ENCODE data around the gene NOP58.
"Not testable (repeated sequence)": the region's sequence is repeated elsewhere in the genome, so short reads cannot be mapped to it uniquely, and the experiment has no call there.

Gene NOP58, protein sequence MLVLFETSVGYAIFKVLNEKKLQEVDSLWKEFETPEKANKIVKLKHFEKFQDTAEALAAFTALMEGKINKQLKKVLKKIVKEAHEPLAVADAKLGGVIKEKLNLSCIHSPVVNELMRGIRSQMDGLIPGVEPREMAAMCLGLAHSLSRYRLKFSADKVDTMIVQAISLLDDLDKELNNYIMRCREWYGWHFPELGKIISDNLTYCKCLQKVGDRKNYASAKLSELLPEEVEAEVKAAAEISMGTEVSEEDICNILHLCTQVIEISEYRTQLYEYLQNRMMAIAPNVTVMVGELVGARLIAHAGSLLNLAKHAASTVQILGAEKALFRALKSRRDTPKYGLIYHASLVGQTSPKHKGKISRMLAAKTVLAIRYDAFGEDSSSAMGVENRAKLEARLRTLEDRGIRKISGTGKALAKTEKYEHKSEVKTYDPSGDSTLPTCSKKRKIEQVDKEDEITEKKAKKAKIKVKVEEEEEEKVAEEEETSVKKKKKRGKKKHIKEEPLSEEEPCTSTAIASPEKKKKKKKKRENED

DNA sequence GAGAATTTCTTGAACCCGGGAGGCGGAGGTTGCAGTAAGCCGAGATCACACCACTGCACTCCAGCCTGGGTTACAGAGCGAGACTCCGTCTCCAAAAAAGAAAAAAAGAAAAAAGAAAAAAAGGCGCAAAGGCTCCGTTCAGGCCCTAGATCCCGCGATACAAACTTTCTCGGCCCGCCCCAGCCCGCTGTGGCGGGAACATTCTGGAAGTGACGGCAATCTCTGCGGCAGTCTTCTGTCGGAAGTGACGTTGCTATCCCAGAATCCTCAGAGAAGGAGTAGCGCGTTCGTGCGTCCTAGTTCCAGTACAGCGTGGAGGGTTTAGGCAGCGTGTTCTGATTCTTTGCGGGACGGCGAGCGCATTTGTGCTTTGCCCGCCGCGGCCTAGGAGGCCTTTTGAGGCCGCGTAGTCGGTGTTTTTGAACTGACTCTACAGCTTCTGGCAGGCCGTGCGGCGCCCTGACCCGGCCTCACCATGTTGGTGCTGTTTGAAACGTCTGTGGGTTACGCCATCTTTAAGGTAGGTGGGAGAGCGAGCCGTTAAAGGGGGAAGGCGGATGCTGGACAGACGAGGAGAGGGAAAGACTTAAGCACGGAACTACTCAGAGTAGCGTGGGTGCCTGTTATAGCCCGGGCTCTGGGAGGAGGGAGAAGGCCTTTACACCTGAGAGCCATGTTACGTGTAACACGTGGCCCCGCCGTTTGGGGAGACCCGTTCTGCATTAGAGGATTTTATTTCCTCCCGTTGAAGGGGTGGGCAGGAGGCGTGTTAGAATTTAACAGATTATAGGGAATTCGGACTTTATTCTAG is at the start of gene NOP58:
NOP58 (plus strand) TSS at position 297 of the 811 bp plus-strand sequence; CDS start at position 476, 179 bp downstream.
- peak; percentile 97 for DNase-seq (ENCODE audit: low read depth)

DNA sequence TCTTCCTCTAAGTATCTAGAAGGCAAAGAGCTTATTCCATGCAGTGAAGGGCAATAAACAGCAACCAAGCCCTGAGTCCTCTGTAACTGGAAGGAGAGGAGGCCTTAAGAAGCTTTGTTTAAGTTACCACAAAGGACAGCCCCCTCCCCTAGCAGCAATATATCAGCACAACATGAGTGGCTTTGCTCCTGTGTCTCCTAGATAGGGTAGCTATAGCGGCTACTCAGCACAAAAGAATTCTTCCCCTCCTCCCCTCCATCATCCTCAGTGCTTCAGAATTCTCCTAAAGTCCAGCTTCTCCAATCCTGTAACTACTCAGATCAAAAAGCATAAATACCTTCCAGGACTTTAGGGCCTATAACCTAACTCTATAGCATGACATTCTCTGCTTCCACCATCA is 43.7 kb upstream of the NOP58 start:
- peak; percentile 49 for DNase-seq (ENCODE audit: low read depth)

DNA sequence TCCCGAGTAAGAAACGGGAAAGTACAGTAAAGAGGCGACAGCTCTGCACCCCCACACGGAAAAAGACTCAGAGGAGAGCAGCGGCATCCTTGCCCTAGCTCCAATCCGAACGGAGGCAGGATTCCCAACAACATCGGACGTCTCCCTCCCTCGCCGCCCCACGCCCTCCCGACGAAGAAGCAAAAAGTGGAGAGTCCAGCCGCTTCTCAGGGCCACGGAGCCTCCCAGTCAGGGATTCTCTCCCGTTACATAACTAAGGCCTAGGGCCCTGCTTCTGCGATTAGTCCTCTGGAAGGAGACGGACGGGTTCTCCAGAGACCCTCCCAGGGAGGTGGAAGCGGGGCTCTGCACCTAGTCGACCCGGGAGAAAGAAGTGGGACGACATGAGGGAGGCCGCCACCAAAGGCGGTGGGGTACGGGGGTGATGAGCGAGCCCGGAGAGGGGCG is 27.8 kb upstream of the NOP58 start:
- DNase-seq (ENCODE audit: low read depth) = peak; percentile 71

DNA sequence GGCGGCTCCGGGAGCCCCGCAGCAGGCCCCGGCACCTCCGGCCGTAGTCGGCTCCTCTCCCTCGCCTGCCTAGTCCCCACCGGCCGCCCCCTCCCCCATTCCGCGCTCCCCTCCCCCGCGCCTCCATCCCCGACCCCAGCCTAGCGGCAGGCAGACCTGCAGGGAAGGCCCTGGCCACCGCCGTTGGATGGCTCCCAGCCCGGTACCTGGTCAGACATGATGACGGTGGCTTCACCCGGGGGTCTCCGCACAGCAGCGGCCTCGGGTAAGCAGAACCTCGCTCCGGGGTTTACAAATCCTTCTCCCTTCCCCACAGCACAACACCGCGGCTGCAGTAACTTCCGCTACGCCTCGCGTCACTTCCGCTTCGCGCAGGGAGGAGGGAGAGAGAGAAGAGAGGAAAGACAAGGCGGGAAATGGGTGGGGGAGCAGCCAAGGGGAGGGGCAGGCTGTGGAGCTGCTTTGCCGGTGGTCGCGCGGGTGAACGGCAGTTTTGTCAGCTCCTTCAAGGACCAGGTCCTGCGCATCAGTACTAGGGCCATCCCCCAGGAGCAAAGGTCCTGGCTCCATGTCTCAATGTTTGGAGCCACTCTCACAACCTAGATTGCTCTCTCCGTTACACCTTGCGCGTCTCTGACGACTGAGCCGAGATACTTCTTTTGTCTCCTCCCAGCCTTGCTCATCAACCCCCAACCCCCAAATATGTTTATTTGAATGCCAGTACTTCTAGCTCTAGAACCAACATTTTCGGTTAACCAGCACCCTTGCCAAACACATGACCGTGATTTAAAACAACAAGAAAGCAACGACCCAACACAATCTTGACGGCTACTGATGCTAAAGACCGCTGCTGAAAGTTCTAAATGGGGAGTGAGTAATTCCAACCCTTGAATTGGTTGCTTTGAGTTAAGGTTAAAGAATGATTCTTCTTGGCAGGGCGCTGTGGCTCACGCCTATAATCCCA is 27.0 kb upstream of the NOP58 start, which contains the start of gene SUMO1:
SUMO1 (minus strand) TSS at position 364 of the 964 bp plus-strand sequence; CDS start at position 218, 146 bp downstream.
- DNase-seq (ENCODE audit: low read depth) = peak; percentile 88

DNA sequence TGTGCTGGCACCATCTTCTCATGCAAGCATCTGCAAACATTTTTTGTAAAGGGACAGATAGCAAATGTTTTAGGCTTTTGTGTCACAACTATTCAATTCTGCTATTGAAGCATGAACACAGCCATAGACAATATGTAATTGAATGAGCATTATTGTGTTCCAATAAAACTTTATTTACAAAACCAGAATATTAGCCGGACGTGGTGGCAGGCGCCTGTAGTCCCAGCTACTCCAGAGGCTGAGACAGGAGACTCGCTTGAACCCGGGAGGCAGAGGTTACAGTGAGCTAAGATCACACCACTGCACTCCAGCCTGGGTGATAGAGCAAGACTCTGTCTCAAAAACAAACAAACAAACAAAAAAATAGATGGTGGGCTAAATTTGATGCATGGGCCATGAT is 17.9 kb upstream of the NOP58 start:
- not testable (repeated sequence) for DNase-seq (ENCODE audit: low read depth)

DNA sequence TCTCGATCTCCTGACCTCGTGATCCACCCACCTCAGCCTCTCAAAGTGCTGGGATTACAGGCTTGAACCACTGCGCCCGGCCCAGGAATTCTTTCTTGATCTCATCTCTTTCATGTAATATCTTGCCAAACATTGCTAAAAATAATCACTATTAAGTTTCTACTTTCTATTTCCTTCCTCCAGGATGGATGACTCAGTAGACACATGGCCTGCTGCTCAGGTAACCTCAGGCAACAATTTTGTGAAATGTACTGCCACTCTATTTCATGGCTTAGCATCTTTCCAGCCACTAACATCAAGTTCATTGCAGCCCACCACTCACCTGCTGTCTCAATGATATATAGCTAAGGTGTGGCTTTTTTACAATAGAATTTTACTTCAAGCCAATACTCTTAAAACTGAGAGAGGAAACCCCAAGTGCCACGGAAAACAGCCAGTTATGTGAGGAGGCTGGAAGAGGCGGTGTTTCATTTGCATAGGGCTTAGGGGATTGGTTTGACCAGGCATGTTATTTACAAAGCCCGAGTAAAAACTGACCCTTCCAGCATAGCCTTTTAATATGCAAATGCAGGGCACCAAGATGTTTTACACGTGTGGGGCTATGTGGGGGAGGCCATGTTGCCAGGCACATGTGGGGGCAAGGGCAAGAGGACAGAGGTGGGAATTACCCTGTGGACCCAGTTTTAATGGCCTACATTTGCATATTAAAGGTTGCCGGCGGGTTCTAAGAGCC is 15.9 kb upstream of the NOP58 start:
- peak; percentile 69 for DNase-seq (ENCODE audit: low read depth)

DNA sequence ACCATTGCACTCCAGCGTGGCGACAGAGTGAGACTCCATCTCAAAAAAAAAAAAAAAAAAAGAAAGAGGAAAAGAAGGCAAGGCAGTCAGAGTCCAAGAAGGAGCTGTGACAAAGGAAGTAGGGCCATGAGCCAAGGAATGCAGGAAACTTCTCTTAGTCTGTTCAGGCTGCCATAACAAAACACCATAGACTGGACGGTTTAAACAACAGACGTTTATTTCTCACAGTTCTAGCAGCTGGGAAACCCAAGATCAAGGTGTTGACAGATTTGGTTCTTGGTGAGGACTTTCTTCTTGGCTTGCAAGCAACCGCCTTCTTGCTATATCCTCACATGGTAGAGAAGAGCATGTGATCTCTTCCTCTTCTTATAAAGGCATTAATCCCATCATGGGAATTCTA is 14.1 kb upstream of the NOP58 start:
- DNase-seq (ENCODE audit: low read depth) = peak; percentile 15

DNA sequence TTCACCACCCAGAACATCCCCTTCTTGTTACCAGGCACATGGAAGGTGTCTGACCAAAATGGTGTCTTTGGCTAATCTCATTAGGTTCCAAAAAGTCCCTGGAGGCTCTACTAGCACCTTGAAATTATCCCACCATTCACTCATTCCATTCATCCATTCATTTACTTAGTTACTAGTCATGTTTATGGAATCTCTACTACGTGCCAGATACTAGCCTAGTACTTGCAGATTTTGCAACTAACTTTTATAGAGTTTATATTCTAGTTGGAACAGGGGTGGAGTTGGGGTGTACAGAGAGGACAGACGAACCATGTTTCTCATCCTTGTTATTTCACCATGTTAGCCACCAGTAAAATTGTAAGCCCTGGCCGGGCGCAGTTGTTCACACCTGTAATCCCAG is 4.0 kb upstream of the NOP58 start:
- peak; percentile 48 for DNase-seq (ENCODE audit: low read depth)

DNA sequence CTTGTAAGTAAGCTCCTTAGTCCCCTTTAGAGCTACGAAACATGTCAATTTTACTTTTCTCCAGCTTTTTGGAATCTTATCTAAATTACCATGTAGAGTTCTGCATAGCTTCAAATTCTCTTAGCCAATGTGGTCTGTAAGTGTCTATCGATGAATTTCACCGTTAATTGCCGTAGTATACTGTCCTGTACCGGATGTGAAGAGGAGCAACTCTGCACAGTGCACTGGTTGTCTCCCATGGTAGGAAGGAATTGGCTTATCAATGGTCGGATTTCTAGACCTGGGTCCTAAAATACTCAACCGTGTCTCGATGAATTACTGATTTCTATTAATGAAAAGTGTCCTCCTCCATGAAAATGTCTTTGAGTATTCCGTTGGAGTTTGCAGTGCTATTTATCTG is 1.9 kb downstream of the NOP58 start:
- no peak for DNase-seq (ENCODE audit: low read depth)

DNA sequence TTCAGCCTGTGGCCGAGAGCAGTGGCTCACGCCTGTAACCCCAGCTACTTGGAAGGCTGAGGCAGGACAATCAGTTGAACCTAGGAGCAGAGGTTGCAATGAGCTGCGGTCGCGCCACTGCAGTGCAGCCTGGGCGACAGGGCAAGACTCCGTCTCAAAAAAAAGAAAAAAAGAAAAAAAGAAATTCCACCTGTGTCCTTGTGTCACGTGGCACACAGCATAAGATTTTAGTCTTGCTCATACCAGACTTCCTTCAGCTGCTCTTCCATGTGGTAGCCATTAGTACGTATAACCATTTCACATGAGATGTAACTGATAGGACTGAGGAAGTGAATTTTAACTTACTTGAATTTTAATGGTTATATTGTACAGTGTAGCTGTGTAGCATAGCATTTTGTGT is 4.0 kb downstream of the NOP58 start:
- DNase-seq (ENCODE audit: low read depth) = no peak

DNA sequence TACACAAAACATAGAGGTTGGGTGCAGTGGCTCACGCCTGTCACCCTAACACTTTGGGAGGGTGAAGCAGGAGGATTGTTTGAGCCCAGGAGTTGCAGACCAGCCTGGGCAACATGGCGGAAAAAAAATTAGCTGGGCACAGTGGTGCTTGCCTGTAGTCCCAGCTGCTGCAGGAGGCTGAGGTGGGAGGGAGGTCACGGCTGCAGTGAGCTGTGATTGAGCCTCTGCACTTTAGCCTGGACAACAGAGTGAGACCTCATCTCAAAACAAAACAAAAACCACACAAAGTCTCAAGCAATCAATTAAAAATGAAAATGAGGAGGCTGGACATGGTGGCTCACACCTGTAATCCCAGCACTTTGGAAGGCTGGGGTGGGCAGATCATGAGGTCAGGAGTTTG is 4.9 kb downstream of the NOP58 start:
- DNase-seq (ENCODE audit: low read depth) = no peak

DNA sequence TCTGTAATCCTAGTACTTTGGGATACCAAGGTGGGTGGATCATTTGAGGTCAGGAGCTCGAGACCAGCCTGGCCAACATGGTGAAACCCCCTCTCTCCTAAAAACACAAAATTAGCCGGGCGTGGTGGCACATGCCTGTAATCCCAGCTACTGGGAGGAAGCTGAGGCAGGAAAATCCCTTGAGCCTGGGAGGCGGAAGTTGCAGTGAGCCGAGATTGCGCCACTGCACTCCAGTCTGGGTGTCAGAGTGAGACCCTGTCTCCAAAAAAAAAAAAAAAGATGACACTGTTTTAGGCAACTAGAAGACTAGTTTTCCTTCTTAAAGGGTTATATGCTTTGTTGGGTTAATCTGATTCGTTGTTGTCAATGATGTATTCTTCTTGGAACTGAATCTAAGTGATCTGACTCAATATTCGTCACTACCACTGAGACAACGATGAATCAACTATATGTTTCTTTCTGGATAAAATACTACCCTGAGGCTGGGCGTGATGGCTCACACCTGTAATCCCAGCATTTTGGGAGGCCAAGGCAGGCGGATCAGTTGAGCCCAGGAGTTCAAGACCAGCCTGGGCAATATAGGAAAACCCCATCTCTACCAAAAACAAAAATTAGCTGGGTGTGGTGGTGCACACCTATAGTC is 10.6 kb downstream of the NOP58 start:
- DNase-seq (ENCODE audit: low read depth) = peak; percentile 81

DNA sequence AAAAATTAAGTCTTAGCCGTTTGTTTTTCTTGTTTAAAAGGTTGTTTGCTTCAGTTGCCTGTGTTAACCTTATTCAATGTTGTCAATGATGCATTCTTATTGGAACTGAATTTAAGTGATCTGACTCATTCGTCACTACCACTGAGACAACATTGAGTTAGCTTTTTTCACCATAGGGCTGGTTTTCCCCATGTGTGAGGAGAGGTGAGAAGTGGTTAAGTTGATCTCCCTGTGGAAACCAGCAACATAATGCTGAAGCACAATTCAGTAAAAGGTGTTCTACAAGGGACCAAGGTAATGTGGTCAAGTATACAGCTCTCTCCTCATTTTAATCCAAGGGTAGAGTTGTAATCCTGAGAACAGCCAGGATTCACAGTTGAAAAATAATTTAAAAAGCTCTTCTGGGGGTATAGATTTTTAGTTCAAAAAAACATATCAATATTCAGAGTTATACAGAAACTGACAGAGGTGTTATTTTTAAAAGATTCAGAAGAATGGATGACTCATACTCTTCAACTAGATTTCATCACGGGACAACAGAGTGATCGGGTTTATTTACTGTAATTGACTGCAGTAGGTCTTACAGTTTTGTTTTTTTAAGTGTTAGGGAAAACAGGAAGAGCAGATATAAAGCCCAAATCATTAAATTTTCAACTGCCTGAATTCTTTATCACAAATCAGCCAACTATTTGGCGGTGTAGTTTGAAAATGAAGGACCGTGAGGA is 12.6 kb downstream of the NOP58 start:
- DNase-seq (ENCODE audit: low read depth) = peak; percentile 84

DNA sequence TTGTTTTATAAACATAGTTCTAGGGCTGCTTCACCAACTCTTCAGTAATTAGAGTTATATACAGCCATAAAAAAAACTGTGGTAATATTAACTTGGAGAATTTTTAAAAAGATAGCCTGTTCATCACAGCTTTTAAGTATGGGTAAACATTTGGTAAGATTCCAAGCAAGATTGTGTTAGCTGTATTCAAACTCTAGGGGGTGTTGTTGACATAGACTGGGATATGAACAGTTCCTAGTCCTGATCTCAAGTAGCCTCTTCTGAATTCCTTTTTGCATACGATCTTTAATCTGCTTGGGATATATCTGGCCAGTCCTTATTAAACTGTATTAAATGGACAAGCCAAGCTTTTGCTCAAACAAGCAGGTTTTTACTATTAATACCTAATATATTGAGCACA is 13.4 kb downstream of the NOP58 start:
- peak; percentile 84 for DNase-seq (ENCODE audit: low read depth)

DNA sequence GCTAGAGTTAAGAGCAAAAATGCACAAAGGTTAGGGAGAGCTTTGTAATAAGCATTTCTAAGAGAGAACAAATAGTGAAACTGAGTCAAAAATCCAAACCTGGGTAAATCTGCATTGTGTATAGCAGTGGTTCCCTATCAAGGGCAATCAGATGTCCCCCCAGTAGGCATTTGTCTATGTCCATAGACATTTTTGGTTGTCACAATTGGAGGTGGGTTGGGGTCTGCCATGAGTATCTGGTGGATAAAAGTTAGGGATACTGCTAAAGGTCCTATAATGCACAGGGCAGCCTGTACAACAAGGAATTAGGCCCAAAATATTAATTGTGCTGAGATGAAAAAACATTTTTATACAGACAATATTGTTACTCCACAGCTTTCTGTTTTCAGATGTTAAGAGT is 21.0 kb downstream of the NOP58 start:
- no peak for DNase-seq (ENCODE audit: low read depth)

DNA sequence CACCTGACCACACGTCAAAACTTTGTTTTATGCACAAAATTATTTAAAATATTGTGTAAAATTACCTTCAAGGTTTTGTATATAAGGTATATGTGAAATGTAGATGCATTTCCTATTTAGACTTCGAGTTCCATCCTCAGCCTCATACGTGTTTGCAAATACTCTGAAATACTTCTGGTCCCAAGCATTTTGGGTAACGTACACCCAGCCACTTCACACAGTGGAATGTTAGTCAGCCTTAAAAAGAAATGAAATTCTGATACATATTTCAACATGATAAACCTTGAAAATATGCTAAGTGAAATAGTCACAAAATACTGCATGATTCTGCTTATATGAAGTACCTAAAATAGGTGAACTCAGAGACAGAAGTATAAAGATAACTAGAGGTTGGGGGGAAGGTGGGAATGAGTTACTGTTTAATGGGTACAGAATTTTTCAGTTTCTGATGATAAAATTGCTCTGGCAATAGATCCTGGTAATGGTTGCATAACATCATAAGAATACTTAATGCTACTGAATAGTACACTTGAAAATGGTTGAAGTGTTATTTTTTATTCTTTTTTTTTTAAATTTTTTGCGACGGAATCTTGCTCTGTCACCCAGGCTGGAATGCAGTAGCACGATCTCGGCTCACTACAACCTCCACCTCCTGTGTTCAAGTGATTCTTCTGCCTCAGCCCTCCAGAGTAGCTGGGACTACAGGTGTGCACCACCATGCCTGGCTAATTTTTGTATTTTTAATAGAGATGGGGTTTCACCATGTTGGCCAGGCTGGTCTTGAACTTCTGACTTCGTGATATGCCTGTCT is 24.0 kb downstream of the NOP58 start:
- DNase-seq (ENCODE audit: low read depth) = no peak

DNA sequence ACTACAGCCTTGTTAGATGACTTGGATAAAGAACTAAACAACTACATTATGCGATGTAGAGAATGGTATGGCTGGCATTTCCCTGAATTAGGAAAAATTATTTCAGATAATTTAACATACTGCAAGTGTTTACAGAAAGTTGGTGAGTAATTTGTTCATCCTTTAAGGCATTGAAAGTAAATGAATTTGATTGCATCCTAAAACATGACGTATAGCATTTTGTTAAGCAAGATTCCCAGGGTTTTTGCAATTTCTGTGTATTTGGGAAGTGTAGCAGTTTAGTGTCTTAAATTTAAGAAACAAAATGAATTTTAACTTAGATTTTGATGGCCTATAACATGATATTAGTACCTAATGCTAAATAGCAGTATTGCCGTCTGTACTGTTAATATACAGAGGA is 24.8 kb downstream of the NOP58 start:
- peak; percentile 54 for DNase-seq (ENCODE audit: low read depth)

DNA sequence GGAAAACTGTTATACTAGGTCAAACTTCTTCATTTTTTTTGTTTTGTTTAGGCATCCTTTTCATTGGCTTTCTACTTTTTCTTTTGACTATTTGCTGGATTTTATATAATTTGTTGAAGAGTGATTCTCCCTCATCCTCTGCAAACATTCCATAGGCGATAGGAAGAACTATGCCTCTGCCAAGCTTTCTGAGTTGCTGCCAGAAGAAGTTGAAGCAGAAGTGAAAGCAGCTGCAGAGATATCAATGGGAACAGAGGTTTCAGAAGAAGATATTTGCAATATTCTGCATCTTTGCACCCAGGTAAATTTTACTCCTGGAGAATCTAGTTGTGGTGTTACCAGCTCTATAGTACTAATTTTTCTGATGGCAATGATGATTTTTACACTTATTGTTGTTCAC is 25.4 kb downstream of the NOP58 start:
- peak; percentile 54 for DNase-seq (ENCODE audit: low read depth)

DNA sequence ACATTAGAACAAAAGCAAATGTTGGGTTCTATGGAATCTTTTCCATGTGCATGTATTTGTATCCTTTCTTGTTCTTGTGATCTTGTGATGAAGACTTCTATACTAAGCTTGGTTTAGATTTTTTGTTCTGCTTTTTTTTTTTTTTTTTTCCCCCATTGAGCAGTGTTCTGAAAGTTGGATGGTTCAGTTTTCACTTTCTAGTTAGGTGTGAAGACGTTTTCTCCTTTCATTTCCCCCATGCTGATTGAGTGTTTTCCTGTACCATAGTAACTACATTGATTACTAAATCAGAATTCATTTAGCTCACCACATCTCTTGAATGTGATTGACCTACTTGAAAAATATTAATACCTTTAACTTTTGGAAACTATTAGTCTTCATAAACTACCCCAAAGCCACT is 34.1 kb downstream of the NOP58 start:
- no peak for DNase-seq (ENCODE audit: low read depth)

Measured in iris pigment epithelial cell (primary cell).